Neural cell (in vitro differentiated cells): ENCODE results near the gene ZNF284. TPM values are rescaled to one million over a fixed set of nuclear protein-coding genes. Genes with fewer than 3 reads are reported as not detected.

ENCODE experiments used
- H2AFZ ChIP-seq: fragments of 200-600, 300-800 bp; sonication (generic), shearing (Covaris generic); 2 replicates; pipeline ENCODE4 v1.6.0; 2014; ENCODE audit warnings: low read depth, mild to moderate bottlenecking, antibody characterized with exemption, low read length, moderate library complexity
- H3F3A ChIP-seq: fragments of 200-600 bp; shearing (Covaris generic); 2 replicates; pipeline ENCODE4 v1.6.1; 2016; ENCODE audit warnings: mild to moderate bottlenecking, moderate library complexity, mixed read lengths, antibody characterized with exemption, low read length; ENCODE audit not compliant: insufficient read depth, poor library complexity, severe bottlenecking
- H3K27ac ChIP-seq: fragments of 200-600, 300-800 bp; sonication (generic), shearing (Covaris generic); 2 replicates; pipeline ENCODE4 v1.5.1; 2014; ENCODE audit warnings: mild to moderate bottlenecking, low read length, moderate library complexity
- H3K27me3 ChIP-seq: fragments of 300-800, 200-600 bp; sonication (generic), shearing (Covaris generic); 2 replicates; pipeline ENCODE4 v1.6.0; 2014; ENCODE audit warnings: mild to moderate bottlenecking, low read depth, low read length, moderate library complexity; ENCODE audit not compliant: insufficient read depth
- H3K36me3 ChIP-seq: fragments of 300-800, 200-600 bp; sonication (generic), shearing (Covaris generic); 2 replicates; pipeline ENCODE4 v1.5.1; 2014; ENCODE audit warnings: mild to moderate bottlenecking, antibody characterized with exemption, low read length, moderate library complexity; ENCODE audit not compliant: insufficient read depth
- H3K4me2 ChIP-seq: fragments of 300-800, 200-600 bp; sonication (generic), shearing (Covaris generic); 2 replicates; pipeline ENCODE4 v1.6.0; 2014; ENCODE audit warnings: mild to moderate bottlenecking, low read length
- H3K4me3 ChIP-seq: fragments of 300-800, 200-600 bp; sonication (generic), shearing (Covaris generic); 2 replicates; pipeline ENCODE4 v1.5.1; 2014; ENCODE audit warnings: mild to moderate bottlenecking, low read length, moderate library complexity
- H3K79me2 ChIP-seq: fragments of 200-600 bp; shearing (Covaris generic); replicated peaks from 2 replicates; pipeline ENCODE4 v1.6.0; 2014; ENCODE audit warnings: mild to moderate bottlenecking, low read length, moderate library complexity; ENCODE audit not compliant: insufficient read depth
- H3K9ac ChIP-seq: fragments of 300-800, 200-600 bp; sonication (generic), shearing (Covaris generic); 2 replicates; pipeline ENCODE4 v1.6.1; 2016; ENCODE audit warnings: mild to moderate bottlenecking, low read length, mixed read lengths
- H3K9me2 ChIP-seq: fragments of 200-600 bp; shearing (Covaris generic); 2 replicates; pipeline ENCODE4 v1.6.1; 2016; ENCODE audit warnings: mild to moderate bottlenecking, low read length, mixed read lengths; ENCODE audit not compliant: insufficient read depth
- H3K9me3 ChIP-seq: fragments of 200-600, 300-800 bp; sonication (generic), shearing (Covaris generic); 2 replicates; pipeline ENCODE4 v1.6.1; 2016; ENCODE audit warnings: mild to moderate bottlenecking, mixed run types, low read length, moderate library complexity, mixed read lengths
- H4K20me1 ChIP-seq: fragments of 200-600 bp; shearing (Covaris generic); 2 replicates; pipeline ENCODE4 v1.6.1; 2016; ENCODE audit warnings: mild to moderate bottlenecking, mixed run types; ENCODE audit not compliant: insufficient read depth
- CTCF ChIP-seq: fragments of 450-650 bp; IDR thresholded peaks from 2 replicates; pipeline ENCODE4 v1.5.1; 2014; ENCODE audit warnings: antibody characterized with exemption, mild to moderate bottlenecking, moderate library complexity; ENCODE audit not compliant: poor library complexity, severe bottlenecking
- EP300 ChIP-seq: fragments of 450-650 bp; conservative IDR thresholded peaks from 2 replicates; pipeline ENCODE4 v1.6.1; 2014; ENCODE audit warnings: antibody characterized with exemption, mild to moderate bottlenecking, moderate library complexity; ENCODE audit not compliant: poor library complexity, severe bottlenecking
- EZH2 ChIP-seq: fragments of 200-600, 300-800 bp; shearing (Covaris generic), sonication (generic); IDR thresholded peaks from 2 replicates; pipeline ENCODE4 v1.6.1; 2014; ENCODE audit warnings: antibody characterized with exemption, low read length, borderline replicate concordance, mild to moderate bottlenecking; ENCODE audit not compliant: insufficient read depth, poor library complexity, severe bottlenecking
- MXI1 ChIP-seq: fragments of 450-650 bp; conservative IDR thresholded peaks from 2 replicates; pipeline ENCODE4 v1.6.1; 2014; ENCODE audit warnings: antibody characterized with exemption, mild to moderate bottlenecking; ENCODE audit not compliant: poor library complexity, severe bottlenecking
- POLR2AphosphoS5 ChIP-seq: IDR thresholded peaks from 2 replicates; pipeline ENCODE4 v1.6.1; 2012
- RAD21 ChIP-seq: fragments of 450-650 bp; conservative IDR thresholded peaks from 2 replicates; pipeline ENCODE4 v1.6.1; 2014; ENCODE audit warnings: antibody characterized with exemption, mild to moderate bottlenecking, moderate library complexity
- REST ChIP-seq: IDR thresholded peaks from 2 replicates; pipeline ENCODE4 v1.6.1; 2012; ENCODE audit warnings: borderline replicate concordance
- SMC3 ChIP-seq: fragments of 450-650 bp; conservative IDR thresholded peaks from 2 replicates; pipeline ENCODE4 v1.6.1; 2014; ENCODE audit warnings: antibody characterized with exemption, mild to moderate bottlenecking, moderate library complexity; ENCODE audit not compliant: poor library complexity
- TAF1 ChIP-seq: IDR thresholded peaks from 2 replicates; pipeline ENCODE4 v1.6.1; 2012; ENCODE audit warnings: low read depth
- polyA plus RNA-seq: library from polyadenylated mRNA; depleted of rRNA; stranded (reverse); fragments of >200 nt; gene quantifications from 2 replicates; pipeline ENCODE4 v1.2.3, GENCODE V29; 2014

ZNF284 gene
- polyA plus RNA-seq, 1 donor from 2014 or later: 3.8 TPM

DNA sequence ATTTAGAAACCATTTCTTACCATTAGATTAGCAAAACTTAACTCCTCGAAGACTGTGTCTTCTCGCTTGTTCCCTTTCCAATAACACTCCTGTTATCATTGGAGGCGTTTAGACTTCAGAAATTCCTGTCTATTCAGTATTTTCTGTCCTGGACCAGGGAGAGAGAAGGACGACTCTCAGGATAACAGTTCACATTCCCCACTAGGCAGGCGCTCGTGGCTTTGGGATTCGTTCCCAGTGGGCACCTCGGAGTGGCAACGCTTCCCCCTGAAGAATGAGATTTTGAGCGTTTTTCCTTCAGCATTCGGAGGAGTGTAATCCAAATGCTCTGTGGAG lies 40.8 kb downstream of the ZNF284 start:
- no peaks in the 10 kb centered on the region for H3K9me3 ChIP-seq
- H3K4me2 ChIP-seq: peak overlapping the region; percentile 72
- no peaks in the 10 kb centered on the region for H4K20me1 ChIP-seq
- peaks cover 8% of the 10 kb centered on the region for H3K36me3 ChIP-seq
- no peaks in the 10 kb centered on the region for H3F3A ChIP-seq
- peaks cover 12% of the 10 kb centered on the region for H3K79me2 ChIP-seq
- H3K9ac ChIP-seq: peak overlapping the region; percentile 55
- H3K27me3 ChIP-seq: no peaks in the 10 kb centered on the region
- peak overlapping the region; percentile 49 for H3K27ac ChIP-seq
- peak overlapping the region; percentile 69 for H3K4me3 ChIP-seq
- TF ChIP-seq CTCF (no peak), REST (no peak), POLR2AphosphoS5 (no peak), MXI1 (no peak), EP300 (no peak), RAD21 (no peak), SMC3 (no peak)
- H3K9me2 ChIP-seq: no peaks in the 10 kb centered on the region
- peak overlapping the region; percentile 31 for H2AFZ ChIP-seq

DNA sequence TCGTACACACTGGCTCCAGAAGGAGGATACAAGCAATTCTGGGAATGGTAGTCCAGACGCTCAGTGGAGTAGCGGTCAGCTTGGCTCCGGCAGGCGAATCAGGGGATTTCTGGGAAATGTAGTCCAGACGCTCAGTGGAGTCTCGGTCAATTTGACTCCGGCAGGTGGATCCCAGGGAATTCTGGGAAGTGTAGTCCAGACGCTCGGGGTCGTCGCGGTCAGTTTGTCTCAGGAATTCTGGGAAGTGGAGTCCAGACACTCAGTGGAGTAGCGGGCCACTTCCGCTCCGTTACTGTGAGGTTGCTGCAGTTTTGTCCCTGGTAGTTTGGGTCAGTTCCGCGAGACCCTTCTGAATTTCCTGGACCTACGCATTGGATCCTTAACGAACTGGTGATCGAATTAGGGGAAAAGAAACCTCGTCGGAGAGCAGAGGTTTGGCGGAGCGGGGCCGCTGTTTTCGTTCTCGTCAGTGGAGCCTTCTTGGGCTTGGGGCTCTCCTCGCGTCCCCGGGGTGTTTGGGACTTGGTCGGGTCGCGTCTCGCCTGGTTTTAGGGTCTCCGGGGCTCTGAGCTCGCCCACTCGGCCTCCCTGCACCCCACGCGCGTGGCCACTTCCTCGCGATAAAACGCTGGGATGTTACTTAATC lies 41.3 kb downstream of the ZNF284 start, which contains the start of gene ZNF225:
ZNF225 (plus strand) TSS at position 262 of the 646 bp plus-strand sequence. CDS start 2,429 bp downstream, outside the sequence.
- Histone ChIP-seq H3K27ac (peak within 1 kb of the TSS; percentile 49), H4K20me1 (no peaks in the 10 kb centered on the region), H3K9ac (peak within 1 kb of the TSS; percentile 66), H3K4me3 (peak within 1 kb of the TSS; percentile 69), H2AFZ (peak within 1 kb of the TSS; percentile 90), H3K27me3 (no peaks in the 10 kb centered on the region), H3K9me2 (no peaks in the 10 kb centered on the region), H3K9me3 (no peaks in the 10 kb centered on the region), H3F3A (no peaks in the 10 kb centered on the region), H3K4me2 (peak within 1 kb of the TSS; percentile 87), H3K36me3 (peaks cover 3% of the 10 kb centered on the region), H3K79me2 (peaks cover 12% of the 10 kb centered on the region)
- TF ChIP-seq EZH2 (no peak), TAF1 (peak; percentile 53), POLR2AphosphoS5 (peak; percentile 59), SMC3 (peak; percentile 30), REST (peak; percentile 56), RAD21 (peak; percentile 23), CTCF (peak; percentile 45), MXI1 (peak; percentile 80), EP300 (peak; percentile 18)
